Lower leg skin (tissue), 4 donors: Measurements from ENCODE around the gene TBXAS1. TPM values are rescaled to one million over a fixed set of nuclear protein-coding genes. Genes with fewer than 3 reads are reported as not detected.
A peak's percentile ranks its signal among the peaks of the same experiment; 100 is the strongest.

ENCODE experiments used
- DNase-seq, 2 donors: peaks; one replicate each; pipeline ENCODE4 v3.0.0-alpha.2; 2019; ENCODE audit warnings: low spot score in 2 of 2
- H3K4me3 ChIP-seq: fragments of 200-600 bp; sonication (generic); 2 replicates; pipeline ENCODE4 v1.5.1; 2017; ENCODE audit warnings: mild to moderate bottlenecking, low read depth; ENCODE audit not compliant: poor library complexity, severe bottlenecking
- CTCF ChIP-seq, 3 donors: fragments of 450-650 bp; IDR thresholded peaks; one replicate each; pipeline ENCODE4 v1.5.1; 2016; ENCODE audit warnings: antibody characterized with exemption in 3 of 3, mild to moderate bottlenecking in 3 of 3, moderate library complexity in 2 of 3
- POLR2A ChIP-seq, 2 donors: fragments of 450-650 bp; IDR thresholded peaks; one replicate each; pipeline ENCODE4 v1.6.1; 2016 to 2017; ENCODE audit warnings: antibody characterized with exemption in 2 of 2, mild to moderate bottlenecking in 1 of 2, moderate library complexity in 1 of 2
- WGBS, 2 donors: methylation state at CpG; one replicate each; pipeline ENCODE4 v1.1.5; 2018; 5-methylcytosine and 5-hydroxymethylcytosine counted together
- intact Hi-C: fragments of 100-400 bp; cut with DNase I; formaldehyde crosslinking; loops from one replicate; pipeline ENCODE4 v1.15.0; 2023; ENCODE audit warnings: low total_unique reads
- total RNA-seq, 4 donors: library from RNA; depleted of rRNA; stranded (reverse); fragments of >200 nt; gene quantifications; one replicate each; pipeline ENCODE4 v1.1.0, GENCODE V29; 2016

TBXAS1 gene
- total RNA-seq, 4 donors from 2014 or later = 0.91 to 9.9 (median 2.4) TPM

GRCh38 chr7:139915864-139916716, 87.0 kb downstream of the TBXAS1 start:
- TF ChIP-seq POLR2A (IDR thresholded peaks at IDR 0.05) = no peak
- no peak for TF ChIP-seq CTCF (IDR thresholded peaks at IDR 0.05)
- DNase-seq = peak; percentile 65 to 85
- intact Hi-C loops = no loop called here
- WGBS, 2 donors = 35 to 60% methylated on average over 10 of the region's 10 CpGs
- no peak overlapping the region for H3K4me3 ChIP-seq

- no peak for DNase-seq
- H3K4me3 ChIP-seq = no peak overlapping the region
- TF ChIP-seq POLR2A (IDR thresholded peaks at IDR 0.05) = no peak
- TF ChIP-seq CTCF (IDR thresholded peaks at IDR 0.05) = no peak
- 57 to 58% methylated on average over 10 of the region's 10 CpGs for WGBS, 2 donors
- intact Hi-C loops = no loop called here
These were observed 87.8 kb downstream of the TBXAS1 start for GRCh38 chr7:139916717-139917395.

DNA sequence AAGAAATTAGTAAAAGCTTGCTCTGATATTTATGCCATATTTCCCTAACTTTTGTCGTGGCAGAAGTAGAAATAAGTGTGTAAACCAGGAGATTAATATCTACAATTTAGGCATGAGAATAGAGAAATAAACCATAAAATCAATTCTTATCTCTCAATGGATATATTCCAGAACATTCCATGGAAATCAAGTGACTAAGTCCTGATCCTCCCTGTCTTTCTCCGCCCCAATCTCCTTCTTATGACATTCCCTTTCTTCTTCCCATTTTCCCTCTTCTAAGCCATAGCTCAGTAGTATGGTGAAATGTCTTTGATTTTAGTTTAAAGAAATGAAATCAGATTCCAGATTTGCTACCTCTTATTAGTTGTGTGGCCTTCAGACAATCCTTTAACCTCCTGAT, 88.8 kb downstream of the TBXAS1 start:
- no peak overlapping the region for H3K4me3 ChIP-seq
- DNase-seq = no peak
- TF ChIP-seq POLR2A (IDR thresholded peaks at IDR 0.05) (no peak), CTCF (IDR thresholded peaks at IDR 0.05) (no peak)
- intact Hi-C loops = no loop called here
- 79 to 87% methylated on average over 2 of the region's 2 CpGs for WGBS, 2 donors

GRCh38 chr7:139918480-139918879, 89.4 kb downstream of the TBXAS1 start:
- WGBS, 2 donors = 45 to 64% methylated on average over 5 to 6 of the region's 6 CpGs
- peak in 1 of 2 donors; percentile 43 for DNase-seq
- H3K4me3 ChIP-seq = no peak overlapping the region
- TF ChIP-seq CTCF (IDR thresholded peaks at IDR 0.05) (no peak), POLR2A (IDR thresholded peaks at IDR 0.05) (no peak)
- intact Hi-C loops = no loop called here

DNA sequence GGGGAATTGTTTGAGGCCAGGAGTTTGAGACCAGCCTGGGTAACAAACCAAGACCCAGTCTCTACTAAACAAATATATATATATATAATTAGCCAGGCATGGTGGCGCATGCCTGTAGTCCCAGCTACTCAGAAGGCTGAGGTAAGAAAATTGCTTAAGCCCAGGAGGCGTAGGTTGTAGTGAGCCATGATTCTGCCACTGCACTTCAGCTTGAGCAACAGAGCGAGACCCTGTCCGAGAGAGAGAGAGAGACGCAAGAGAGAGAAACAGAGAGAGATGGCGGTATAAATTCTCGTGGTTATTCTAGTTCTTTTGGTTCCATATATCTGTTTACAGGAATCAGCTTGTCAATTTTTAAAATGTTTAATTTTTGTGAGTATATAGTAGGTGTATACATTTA, 94.0 kb downstream of the TBXAS1 start:
- TF ChIP-seq POLR2A (IDR thresholded peaks at IDR 0.05) (no peak), CTCF (IDR thresholded peaks at IDR 0.05) (no peak)
- WGBS, 2 donors = 74 to 77% methylated on average over 7 of the region's 7 CpGs
- intact Hi-C loops = no loop called here
- H3K4me3 ChIP-seq = no peak overlapping the region
- DNase-seq = no peak
